C4-2B (cell line): Measurements from ENCODE around the gene PRDM1.

Source experiments
- H3K27ac ChIP-seq: fragments of 450-650 bp; 2 replicates; pipeline ENCODE4 v1.5.1; 2017
- CTCF ChIP-seq: fragments of 450-650 bp; conservative IDR thresholded peaks from 2 replicates; pipeline ENCODE4 v1.5.1; 2017; ENCODE audit warnings: mild to moderate bottlenecking
- ZFX ChIP-seq: fragments of 450-650 bp; IDR thresholded peaks from 2 replicates; pipeline ENCODE4 v1.6.1; 2017

PRDM1 gene

GRCh38 chr6:106046854-106047200 is 39.3 kb upstream of the PRDM1 start:
- no peak overlapping the region for H3K27ac ChIP-seq
- no peak for TF ChIP-seq CTCF
- TF ChIP-seq ZFX, result no peak

- no peak overlapping the region for H3K27ac ChIP-seq
- no peak for TF ChIP-seq ZFX
- TF ChIP-seq CTCF, result no peak
Measured at GRCh38 chr6:106048336-106048735, 37.8 kb upstream of the PRDM1 start.

- H3K27ac ChIP-seq, result no peak overlapping the region
- TF ChIP-seq CTCF, result no peak
- no peak for TF ChIP-seq ZFX
Measured at GRCh38 chr6:106050538-106050937, 35.6 kb upstream of the PRDM1 start.

GRCh38 chr6:106051226-106051625 is 34.9 kb upstream of the PRDM1 start:
- TF ChIP-seq ZFX, result no peak
- no peak for TF ChIP-seq CTCF
- H3K27ac ChIP-seq, result no peak overlapping the region

GRCh38 chr6:106053484-106054205 is 32.5 kb upstream of the PRDM1 start:
- TF ChIP-seq CTCF, result no peak
- no peak for TF ChIP-seq ZFX
- H3K27ac ChIP-seq, result no peak overlapping the region

GRCh38 chr6:106055489-106055888 is 30.6 kb upstream of the PRDM1 start:
- H3K27ac ChIP-seq, result no peak overlapping the region
- TF ChIP-seq CTCF (no peak), ZFX (no peak)

GRCh38 chr6:106056060-106056745 is 29.9 kb upstream of the PRDM1 start:
- no peak; the same call in 1 of the 2 replicates for TF ChIP-seq CTCF
- no peak for TF ChIP-seq ZFX
- peak overlapping the region; percentile 62 for H3K27ac ChIP-seq
